ENCODE results near the gene CLN6.
A peak's percentile ranks its signal among the peaks of the same experiment; 100 is the strongest.

CLN6 gene

DNA sequence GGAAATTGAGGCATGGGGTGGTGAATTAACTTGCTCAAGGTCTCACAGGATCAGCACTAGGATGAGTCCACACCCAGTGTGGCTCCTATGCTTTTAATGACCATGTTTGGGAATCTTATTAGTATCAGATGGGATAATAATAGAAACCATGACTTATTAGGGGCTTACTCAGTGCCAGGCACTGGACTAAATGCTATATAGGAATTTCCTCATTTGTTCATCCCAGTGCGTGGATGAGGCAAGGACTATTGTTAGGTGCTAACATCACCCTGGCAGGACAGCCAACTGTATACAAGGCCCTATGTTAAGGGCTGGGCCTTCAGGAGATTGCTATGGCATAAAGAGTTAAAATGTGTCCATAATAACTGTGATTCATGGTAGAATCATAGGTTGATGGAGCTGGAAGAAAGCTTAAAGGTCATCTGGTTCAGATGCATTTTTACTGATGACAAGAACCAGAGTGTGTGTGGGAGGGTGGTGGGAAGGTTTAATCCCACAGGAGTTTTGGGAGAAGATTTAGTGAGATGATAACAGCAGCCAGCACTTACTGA lies 43.3 kb upstream of the CLN6 start:
- Histone ChIP-seq H4K91ac (ENCODE audit: low read depth, low read length) (peak overlapping the region; percentile 40), H3K14ac (ENCODE audit: low read length) (no peak overlapping the region), H3K27me3 (ENCODE audit: insufficient read depth, low read length) (no peaks in the 10 kb centered on the region), H3K36me3 (ENCODE audit: control insufficient read depth in 1 of 2, insufficient read depth in 2 of 2, low read length in 2 of 2) (no peaks in the 10 kb centered on the region), H4K8ac (ENCODE audit: low read depth, low read length) (no peak overlapping the region), H2BK12ac (ENCODE audit: low read length) (no peak overlapping the region), H3K27ac (ENCODE audit: low read depth, low read length) (peak overlapping the region; percentile 70), H3K4me1 (ENCODE audit: control insufficient read depth in 1 of 2, insufficient read depth in 2 of 2, low read length in 2 of 2) (peaks cover 9 to 16% of the 10 kb centered on the region in 2 experiments), H3K79me1 (ENCODE audit: low read length) (peaks cover 17% of the 10 kb centered on the region), H3K9me3 (ENCODE audit: insufficient read depth, low read depth, low read length) (no peaks in the 10 kb centered on the region), H3K23ac (ENCODE audit: low read length) (no peak overlapping the region), H3K4ac (ENCODE audit: low read depth, low read length) (no peak overlapping the region), H3K9ac (ENCODE audit: low read length) (no peak overlapping the region), H2BK120ac (ENCODE audit: insufficient read depth, low read length, poor library complexity) (no peak overlapping the region), H3K4me2 (ENCODE audit: low read length) (no peak overlapping the region), H2AFZ (ENCODE audit: insufficient read depth, low read length, poor library complexity) (no peak overlapping the region), H3K18ac (ENCODE audit: low read length) (no peak overlapping the region), H3K79me2 (ENCODE audit: control insufficient read depth, insufficient read depth, low read length, poor library complexity) (peaks cover 7% of the 10 kb centered on the region), H2BK5ac (ENCODE audit: low read depth, low read length, poor library complexity) (no peak overlapping the region), H3K4me3 (ENCODE audit: low read depth, low read length) (no peak overlapping the region), H2AK5ac (ENCODE audit: low read length) (no peak overlapping the region), H4K12ac (ENCODE audit: low read depth, low read length) (no peak overlapping the region)
- WGBS (ENCODE audit: extremely low coverage, insufficient coverage, insufficient read length): no CpG with 5 or more reads among the region's 1 CpG
- no peak for DNase-seq

GRCh38 chr15:68271854-68272471 lies 42.4 kb upstream of the CLN6 start:
- Histone ChIP-seq H4K12ac (ENCODE audit: low read depth, low read length) (no peak overlapping the region), H3K4me2 (ENCODE audit: low read length) (peak overlapping the region; percentile 55), H3K18ac (ENCODE audit: low read length) (no peak overlapping the region), H3K27ac (ENCODE audit: low read depth, low read length) (peak overlapping the region; percentile 70), H2BK12ac (ENCODE audit: low read length) (peak overlapping the region; percentile 39), H3K79me1 (ENCODE audit: low read length) (peaks cover 9% of the 10 kb centered on the region), H2AK5ac (ENCODE audit: low read length) (no peak overlapping the region), H3K4me3 (ENCODE audit: low read depth, low read length) (no peak overlapping the region), H3K9me3 (ENCODE audit: insufficient read depth, low read depth, low read length) (no peaks in the 10 kb centered on the region), H2BK5ac (ENCODE audit: low read depth, low read length, poor library complexity) (peak overlapping the region; percentile 44), H3K23ac (ENCODE audit: low read length) (no peak overlapping the region), H4K91ac (ENCODE audit: low read depth, low read length) (peak overlapping the region; percentile 40), H3K4me1 (ENCODE audit: control insufficient read depth in 1 of 2, insufficient read depth in 2 of 2, low read length in 2 of 2) (peaks cover 9 to 16% of the 10 kb centered on the region in 2 experiments), H3K27me3 (ENCODE audit: insufficient read depth, low read length) (no peaks in the 10 kb centered on the region), H2AFZ (ENCODE audit: insufficient read depth, low read length, poor library complexity) (no peak overlapping the region), H3K79me2 (ENCODE audit: control insufficient read depth, insufficient read depth, low read length, poor library complexity) (no peaks in the 10 kb centered on the region), H3K36me3 (ENCODE audit: control insufficient read depth in 1 of 2, insufficient read depth in 2 of 2, low read length in 2 of 2) (no peaks in the 10 kb centered on the region), H4K8ac (ENCODE audit: low read depth, low read length) (no peak overlapping the region), H3K14ac (ENCODE audit: low read length) (peak overlapping the region; percentile 11), H3K4ac (ENCODE audit: low read depth, low read length) (no peak overlapping the region), H2BK120ac (ENCODE audit: insufficient read depth, low read length, poor library complexity) (peak overlapping the region; percentile 52), H3K9ac (ENCODE audit: low read length) (no peak overlapping the region)
- peak; percentile 99 for DNase-seq
- no CpG with 5 or more reads among the region's 11 CpGs for WGBS (ENCODE audit: extremely low coverage, insufficient coverage, insufficient read length)

- no peak overlapping the region for H3K23ac ChIP-seq (ENCODE audit: low read length)
- no peak overlapping the region for H4K8ac ChIP-seq (ENCODE audit: low read depth, low read length)
- DNase-seq: no peak
Observed at GRCh38 chr15:68268405-68268804, 38.9 kb upstream of the CLN6 start.

DNA sequence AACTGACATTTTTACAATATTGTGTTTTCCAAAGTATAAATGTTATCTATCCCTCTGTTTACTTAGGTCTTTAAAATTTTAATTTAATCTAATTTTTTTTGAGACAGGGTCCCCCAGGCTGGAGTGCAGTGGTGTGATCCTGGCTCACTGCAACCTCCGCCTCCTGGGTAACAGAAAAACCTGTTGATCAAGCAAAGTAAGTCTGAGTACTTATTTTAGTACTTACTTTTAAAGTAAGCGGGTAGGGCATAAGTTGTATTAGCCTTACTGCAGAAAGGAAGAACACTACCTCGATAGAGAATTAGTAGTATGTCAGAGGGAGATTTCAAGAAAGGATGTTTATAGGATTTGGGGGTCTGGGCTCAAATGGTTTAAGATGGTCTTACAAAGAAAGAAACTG lies 36.1 kb upstream of the CLN6 start:
- Histone ChIP-seq H3K4me2 (ENCODE audit: low read length) (no peak overlapping the region), H3K27ac (ENCODE audit: low read depth, low read length) (no peak overlapping the region), H2AFZ (ENCODE audit: insufficient read depth, low read length, poor library complexity) (no peak overlapping the region), H4K91ac (ENCODE audit: low read depth, low read length) (no peak overlapping the region), H2AK5ac (ENCODE audit: low read length) (no peak overlapping the region), H3K14ac (ENCODE audit: low read length) (no peak overlapping the region), H2BK120ac (ENCODE audit: insufficient read depth, low read length, poor library complexity) (no peak overlapping the region), H3K23ac (ENCODE audit: low read length) (no peak overlapping the region), H4K8ac (ENCODE audit: low read depth, low read length) (no peak overlapping the region), H3K18ac (ENCODE audit: low read length) (no peak overlapping the region), H2BK12ac (ENCODE audit: low read length) (no peak overlapping the region), H2BK5ac (ENCODE audit: low read depth, low read length, poor library complexity) (no peak overlapping the region), H3K9ac (ENCODE audit: low read length) (no peak overlapping the region), H3K79me2 (ENCODE audit: control insufficient read depth, insufficient read depth, low read length, poor library complexity) (no peaks in the 10 kb centered on the region), H3K27me3 (ENCODE audit: insufficient read depth, low read length) (no peaks in the 10 kb centered on the region), H3K4me1 (ENCODE audit: control insufficient read depth in 1 of 2, insufficient read depth in 2 of 2, low read length in 2 of 2) (no peaks in the 10 kb centered on the region), H3K79me1 (ENCODE audit: low read length) (no peaks in the 10 kb centered on the region), H3K9me3 (ENCODE audit: insufficient read depth, low read depth, low read length) (no peaks in the 10 kb centered on the region), H3K4me3 (ENCODE audit: low read depth, low read length) (no peak overlapping the region), H3K36me3 (ENCODE audit: control insufficient read depth in 1 of 2, insufficient read depth in 2 of 2, low read length in 2 of 2) (no peaks in the 10 kb centered on the region), H4K12ac (ENCODE audit: low read depth, low read length) (no peak overlapping the region), H3K4ac (ENCODE audit: low read depth, low read length) (no peak overlapping the region)
- no CpG with 5 or more reads among the region's 3 CpGs for WGBS (ENCODE audit: extremely low coverage, insufficient coverage, insufficient read length)
- DNase-seq: no peak

More at GRCh38 chr15:68268405-68268804, 38.9 kb upstream of the CLN6 start:
- Histone ChIP-seq H4K12ac (ENCODE audit: low read depth, low read length) (no peak overlapping the region), H3K79me2 (ENCODE audit: control insufficient read depth, insufficient read depth, low read length, poor library complexity) (no peaks in the 10 kb centered on the region), H3K4me3 (ENCODE audit: low read depth, low read length) (no peak overlapping the region), H2AK5ac (ENCODE audit: low read length) (no peak overlapping the region), H2BK5ac (ENCODE audit: low read depth, low read length, poor library complexity) (no peak overlapping the region), H3K4me2 (ENCODE audit: low read length) (no peak overlapping the region), H3K9ac (ENCODE audit: low read length) (no peak overlapping the region), H3K4ac (ENCODE audit: low read depth, low read length) (no peak overlapping the region), H3K4me1 (ENCODE audit: control insufficient read depth in 1 of 2, insufficient read depth in 2 of 2, low read length in 2 of 2) (peaks cover 9 to 11% of the 10 kb centered on the region in 2 experiments), H3K9me3 (ENCODE audit: insufficient read depth, low read depth, low read length) (no peaks in the 10 kb centered on the region), H2BK120ac (ENCODE audit: insufficient read depth, low read length, poor library complexity) (no peak overlapping the region), H3K14ac (ENCODE audit: low read length) (no peak overlapping the region), H2AFZ (ENCODE audit: insufficient read depth, low read length, poor library complexity) (no peak overlapping the region), H3K36me3 (ENCODE audit: control insufficient read depth in 1 of 2, insufficient read depth in 2 of 2, low read length in 2 of 2) (no peaks in the 10 kb centered on the region), H4K91ac (ENCODE audit: low read depth, low read length) (no peak overlapping the region), H3K27ac (ENCODE audit: low read depth, low read length) (no peak overlapping the region), H3K27me3 (ENCODE audit: insufficient read depth, low read length) (no peaks in the 10 kb centered on the region), H3K79me1 (ENCODE audit: low read length) (peaks cover 9% of the 10 kb centered on the region), H2BK12ac (ENCODE audit: low read length) (no peak overlapping the region), H3K18ac (ENCODE audit: low read length) (no peak overlapping the region)
- no CpG with 5 or more reads among the region's 3 CpGs for WGBS (ENCODE audit: extremely low coverage, insufficient coverage, insufficient read length)
